Gastroesophageal sphincter (tissue), 4 donors: ENCODE results near the gene SLC26A6. TPM values are rescaled to one million over a fixed set of nuclear protein-coding genes. Genes with fewer than 3 reads are reported as not detected.

Experiments used
- ATAC-seq: fragments of 150-250 bp; one replicate; pipeline ENCODE4 v1.9.1; 2016; ENCODE audit warnings: mild to moderate bottlenecking, moderate library complexity
- H3K27ac ChIP-seq, 4 donors: fragments of 200-600 bp; sonication (generic) in 3 of 4; 1 replicate in 3 of 4; 2 replicates in 1 of 4; pipeline ENCODE4 v1.5.1; 2016 to 2019
- H3K27me3 ChIP-seq: fragments of 200-600 bp; sonication (generic); one replicate; pipeline ENCODE4 v1.5.1; 2019
- H3K36me3 ChIP-seq, 2 donors: fragments of 200-600 bp; sonication (generic); one replicate each; pipeline ENCODE4 v1.5.1; 2019; ENCODE audit warnings: control low read depth in 1 of 2
- H3K4me1 ChIP-seq, 3 donors: fragments of 200-600 bp; sonication (generic); 1 replicate in 2 of 3; 2 replicates in 1 of 3; pipeline ENCODE4 v1.5.1; 2016 to 2019; ENCODE audit warnings: control low read depth in 2 of 3
- H3K4me3 ChIP-seq, 2 donors: fragments of 200-600 bp; sonication (generic); one replicate each; pipeline ENCODE4 v1.5.1; 2019; ENCODE audit warnings: mild to moderate bottlenecking in 1 of 2, moderate library complexity in 1 of 2
- H3K9me3 ChIP-seq, 3 donors: fragments of 200-600 bp; sonication (generic); one replicate each; pipeline ENCODE4 v1.5.1; 2017 to 2019; ENCODE audit warnings: control low read depth in 2 of 3
- EP300 ChIP-seq: sonication (generic); formaldehyde crosslinking; IDR thresholded peaks from one replicate; pipeline ENCODE4 v1.6.1; 2017; ENCODE audit warnings: antibody characterized with exemption, mild to moderate bottlenecking
- POLR2A ChIP-seq, 2 donors: fragments of 450-650 bp; IDR thresholded peaks; one replicate each; pipeline ENCODE4 v1.6.1; 2017; ENCODE audit warnings: antibody characterized with exemption in 2 of 2, mild to moderate bottlenecking in 2 of 2, moderate library complexity in 1 of 2
- POLR2AphosphoS5 ChIP-seq: sonication (generic); formaldehyde crosslinking; IDR thresholded peaks from one replicate; pipeline ENCODE4 v1.6.1; 2017; ENCODE audit warnings: antibody characterized with exemption
- WGBS, 2 donors: methylation state at CpG; one replicate each; pipeline ENCODE4 v1.1.5; 2018; ENCODE audit warnings: low coverage in 1 of 2; 5-methylcytosine and 5-hydroxymethylcytosine counted together
- total RNA-seq, 4 donors: library from RNA; depleted of rRNA; stranded (reverse); fragments of >200 nt; gene quantifications; one replicate each; pipeline ENCODE4 v1.1.0, GENCODE V29; 2016
- TF ChIP-seq, protein P1 (sequence below), 4 experiments: fragments of 200-600 bp in 2 of 4; fragments of 450-650 bp in 2 of 4; sonication (generic) in 1 of 4; IDR thresholded peaks; one replicate each; pipeline ENCODE4 v1.5.1; 2017 to 2019; ENCODE audit warnings: antibody characterized with exemption in 4 of 4, mild to moderate bottlenecking in 2 of 4, moderate library complexity in 2 of 4

The SLC26A6 gene
- total RNA-seq, 4 donors from 2014 or later, result 7.4 to 21.8 (median 10.7) TPM

DNA sequence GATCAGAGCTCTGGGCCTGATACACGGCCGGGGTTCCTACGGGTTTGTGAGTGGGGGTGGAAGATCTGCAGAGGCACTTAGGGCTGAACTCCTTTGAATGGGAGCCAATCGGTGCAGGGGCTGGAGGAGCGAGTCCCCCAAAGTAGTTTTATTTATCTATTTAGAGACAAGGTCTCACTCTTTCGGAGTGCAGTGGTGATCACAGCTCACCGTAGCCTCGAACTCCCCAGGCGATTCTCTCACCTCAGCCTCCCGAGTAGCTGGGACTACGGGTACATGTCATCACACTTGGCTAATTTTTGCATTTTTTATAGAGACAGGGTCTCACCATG is 29.0 kb upstream of the SLC26A6 start:
- 40% methylated on average over 3 of the region's 11 CpGs; no CpG with 5 or more reads in 1 of the 2 donors for WGBS, 2 donors
- Histone ChIP-seq H3K27ac (peak overlapping the region in 2 of 4 donors; percentile 78 to 87), H3K27me3 (peaks cover 53% of the 10 kb centered on the region)

DNA sequence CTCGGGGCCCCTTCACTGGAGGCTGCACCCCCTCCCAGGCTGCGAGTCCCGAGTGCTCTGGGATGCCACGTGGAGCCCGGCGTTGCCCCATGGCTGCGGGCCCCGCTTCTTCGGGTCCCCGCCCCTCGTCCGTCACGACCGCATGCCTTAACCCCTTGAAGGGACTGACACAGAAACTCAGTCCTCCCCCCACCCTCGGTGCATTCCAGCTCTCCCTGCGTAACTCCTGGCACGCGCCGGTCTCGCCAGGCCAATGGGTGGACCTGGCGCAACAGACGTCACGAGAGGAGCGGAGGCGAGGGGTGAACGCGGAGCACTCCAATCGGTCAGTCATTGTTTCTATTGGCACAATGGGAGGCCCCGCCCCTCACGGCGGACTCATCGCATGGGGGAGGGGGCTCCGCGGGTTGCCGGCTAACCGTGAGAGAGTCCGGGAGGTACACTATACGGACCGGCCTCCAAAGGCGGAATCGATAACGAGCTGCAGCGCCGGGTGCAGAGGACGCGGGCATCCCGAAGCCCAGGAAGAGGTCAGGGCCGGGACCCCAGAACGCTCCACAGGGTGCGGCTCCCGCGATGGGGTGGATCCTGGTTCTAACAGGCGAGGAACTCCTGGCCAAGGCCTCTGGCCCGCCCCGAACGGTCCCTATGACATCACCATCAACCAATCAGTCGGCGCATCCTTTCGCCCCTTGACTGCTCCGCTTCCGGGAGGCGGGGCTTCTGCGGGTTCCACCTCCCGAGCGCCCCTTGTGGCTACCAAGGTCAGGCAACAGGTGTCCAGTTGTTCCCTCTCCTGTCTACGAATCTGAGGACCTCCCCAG is 28.4 kb upstream of the SLC26A6 start:
- no peaks in the 10 kb centered on the region for H3K36me3 ChIP-seq
- peak overlapping the region; percentile 10 to 52 for H3K4me3 ChIP-seq
- peak overlapping the region in 3 of 4 donors; percentile 74 to 87 (median 78) for H3K27ac ChIP-seq
- peak; percentile 89 for ATAC-seq
- TF ChIP-seq, protein P1, sequence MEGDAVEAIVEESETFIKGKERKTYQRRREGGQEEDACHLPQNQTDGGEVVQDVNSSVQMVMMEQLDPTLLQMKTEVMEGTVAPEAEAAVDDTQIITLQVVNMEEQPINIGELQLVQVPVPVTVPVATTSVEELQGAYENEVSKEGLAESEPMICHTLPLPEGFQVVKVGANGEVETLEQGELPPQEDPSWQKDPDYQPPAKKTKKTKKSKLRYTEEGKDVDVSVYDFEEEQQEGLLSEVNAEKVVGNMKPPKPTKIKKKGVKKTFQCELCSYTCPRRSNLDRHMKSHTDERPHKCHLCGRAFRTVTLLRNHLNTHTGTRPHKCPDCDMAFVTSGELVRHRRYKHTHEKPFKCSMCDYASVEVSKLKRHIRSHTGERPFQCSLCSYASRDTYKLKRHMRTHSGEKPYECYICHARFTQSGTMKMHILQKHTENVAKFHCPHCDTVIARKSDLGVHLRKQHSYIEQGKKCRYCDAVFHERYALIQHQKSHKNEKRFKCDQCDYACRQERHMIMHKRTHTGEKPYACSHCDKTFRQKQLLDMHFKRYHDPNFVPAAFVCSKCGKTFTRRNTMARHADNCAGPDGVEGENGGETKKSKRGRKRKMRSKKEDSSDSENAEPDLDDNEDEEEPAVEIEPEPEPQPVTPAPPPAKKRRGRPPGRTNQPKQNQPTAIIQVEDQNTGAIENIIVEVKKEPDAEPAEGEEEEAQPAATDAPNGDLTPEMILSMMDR (IDR thresholded peaks at IDR 0.05), result peak in 3 of 4 experiments; percentile 52 to 67 (median 66)
- TF ChIP-seq POLR2A (IDR thresholded peaks at IDR 0.05), result peak in 1 of 2 donors; percentile 14
- TF ChIP-seq POLR2AphosphoS5, result peak; percentile 26
- no peak for TF ChIP-seq EP300
- peaks cover 0 to 34% (median 4%) of the 10 kb centered on the region in 3 donors for H3K4me1 ChIP-seq
- no peaks in the 10 kb centered on the region for H3K9me3 ChIP-seq
- WGBS, 2 donors, result 7% methylated on average over 3 of the region's 66 CpGs; no CpG with 5 or more reads in 1 of the 2 donors
- peaks cover 58% of the 10 kb centered on the region for H3K27me3 ChIP-seq

More for the DNA sequence above, 29.0 kb upstream of the SLC26A6 start:
- Histone ChIP-seq H3K4me3 (no peak overlapping the region), H3K4me1 (peaks cover 0 to 34% (median 4%) of the 10 kb centered on the region in 3 donors), H3K36me3 (no peaks in the 10 kb centered on the region), H3K9me3 (no peaks in the 10 kb centered on the region)
- no peak for TF ChIP-seq EP300
- TF ChIP-seq POLR2AphosphoS5, result no peak
- no peak for TF ChIP-seq POLR2A (IDR thresholded peaks at IDR 0.05)
- ATAC-seq, result no peak

DNA sequence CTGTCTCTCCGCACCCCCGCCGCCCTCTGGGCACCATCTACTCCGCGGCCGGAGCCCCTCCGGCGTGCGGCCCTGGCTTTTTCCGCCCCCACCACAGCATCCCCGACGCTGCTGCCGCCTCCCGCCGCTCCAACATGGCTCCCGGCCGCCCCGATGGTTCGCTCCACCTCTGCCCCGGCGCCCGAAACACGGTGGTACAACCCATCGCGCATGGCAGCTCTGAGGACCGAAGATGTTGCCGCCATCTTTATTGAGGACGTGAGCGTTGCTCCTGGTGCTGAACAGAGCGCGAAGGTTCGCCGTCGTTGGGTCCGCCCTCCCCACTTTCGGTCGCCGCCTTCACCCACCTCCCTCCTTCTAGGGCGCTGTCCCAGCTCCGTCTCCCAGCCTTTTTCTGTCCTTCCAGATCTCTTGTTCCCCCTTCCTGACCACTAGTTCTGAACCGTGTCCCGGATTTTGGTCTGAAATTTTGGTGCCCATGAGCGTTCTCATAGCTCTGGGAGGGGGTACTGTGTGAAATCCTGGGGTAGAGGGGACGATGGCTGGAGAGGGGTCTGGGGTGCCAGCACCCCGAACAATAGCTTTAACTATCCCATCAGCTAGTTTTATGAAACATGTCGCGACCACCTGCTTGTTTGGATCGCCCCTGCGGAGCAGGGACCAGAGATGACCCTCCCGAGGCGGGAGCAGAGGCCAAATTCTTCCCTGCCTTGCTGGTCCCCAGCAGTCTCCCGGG is 27.7 kb upstream of the SLC26A6 start, which contains the start of gene CELSR3:
Gene CELSR3 (minus strand): TSS at position 134 of the 736 bp plus-strand sequence. CDS start 252 bp downstream, outside the sequence.
- peaks cover 0 to 34% (median 4%) of the 10 kb centered on the region in 3 donors for H3K4me1 ChIP-seq
- no peaks in the 10 kb centered on the region for H3K36me3 ChIP-seq
- peak; percentile 35 for ATAC-seq
- TF ChIP-seq POLR2A (IDR thresholded peaks at IDR 0.05), result no peak
- no peak for TF ChIP-seq POLR2AphosphoS5
- TF ChIP-seq, protein P1 (IDR thresholded peaks at IDR 0.05), result no peak
- TF ChIP-seq EP300, result no peak
- H3K4me3 ChIP-seq, result peak within 1 kb of the TSS; percentile 10 to 52
- H3K27ac ChIP-seq, result peak within 1 kb of the TSS in 3 of 4 donors; percentile 74 to 87 (median 78)
- WGBS, 2 donors, result 0% methylated on average over 7 of the region's 52 CpGs; no CpG with 5 or more reads in 1 of the 2 donors
- no peaks in the 10 kb centered on the region for H3K9me3 ChIP-seq
- H3K27me3 ChIP-seq, result peaks cover 62% of the 10 kb centered on the region

DNA sequence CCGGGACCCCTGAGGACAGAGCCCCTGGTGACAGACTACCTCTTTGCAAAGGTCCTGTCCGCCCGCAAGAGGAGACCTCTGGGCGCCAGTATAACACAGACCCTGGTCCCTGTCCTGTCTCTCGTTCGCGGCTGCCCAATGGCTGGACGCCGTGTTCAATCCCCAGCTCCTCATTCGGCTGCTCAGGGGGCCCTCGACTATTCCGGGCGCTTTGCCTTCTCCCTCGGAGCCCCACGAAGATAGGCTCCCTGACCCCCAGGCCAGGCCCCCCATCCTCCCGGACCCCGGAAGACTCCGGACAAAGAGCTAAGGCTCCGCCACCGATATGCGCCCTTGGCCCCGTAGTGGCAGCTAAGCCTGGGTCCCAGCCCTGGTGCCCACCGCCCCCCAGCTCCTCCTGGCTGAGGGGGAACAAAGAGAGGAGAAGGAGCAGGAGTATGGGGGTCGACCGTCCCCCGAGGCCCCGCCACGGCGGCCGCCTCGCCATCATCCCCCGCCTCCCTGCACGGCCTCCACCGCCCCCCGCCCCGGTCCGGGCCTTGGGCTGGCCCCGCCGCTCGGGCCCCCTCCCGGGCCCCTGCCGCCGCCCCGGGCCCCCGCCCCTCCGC is 27.0 kb upstream of the SLC26A6 start:
- Histone ChIP-seq H3K4me3 (peak overlapping the region in 1 of 2 donors; percentile 52), H3K9me3 (no peaks in the 10 kb centered on the region), H3K27ac (peak overlapping the region in 2 of 4 donors; percentile 78 to 87), H3K36me3 (no peaks in the 10 kb centered on the region), H3K27me3 (peaks cover 62% of the 10 kb centered on the region), H3K4me1 (peaks cover 0 to 34% (median 4%) of the 10 kb centered on the region in 3 donors)
- 0% methylated on average over 1 of the region's 46 CpGs; no CpG with 5 or more reads in 1 of the 2 donors for WGBS, 2 donors
- TF ChIP-seq POLR2AphosphoS5, result no peak
- TF ChIP-seq, protein P1 (IDR thresholded peaks at IDR 0.05), result no peak
- TF ChIP-seq POLR2A (IDR thresholded peaks at IDR 0.05), result no peak
- TF ChIP-seq EP300, result no peak
- ATAC-seq, result no peak
